Lower leg skin (tissue), 3 donors: ENCODE results near the gene ELP4.

Experiments used
- CTCF ChIP-seq, 3 donors: fragments of 450-650 bp; IDR thresholded peaks; one replicate each; pipeline ENCODE4 v1.5.1; 2016; ENCODE audit warnings: antibody characterized with exemption in 3 of 3, mild to moderate bottlenecking in 3 of 3, moderate library complexity in 2 of 3
- POLR2A ChIP-seq, 2 donors: fragments of 450-650 bp; IDR thresholded peaks; one replicate each; pipeline ENCODE4 v1.6.1; 2016 to 2017; ENCODE audit warnings: antibody characterized with exemption in 2 of 2, mild to moderate bottlenecking in 1 of 2, moderate library complexity in 1 of 2

DNA sequence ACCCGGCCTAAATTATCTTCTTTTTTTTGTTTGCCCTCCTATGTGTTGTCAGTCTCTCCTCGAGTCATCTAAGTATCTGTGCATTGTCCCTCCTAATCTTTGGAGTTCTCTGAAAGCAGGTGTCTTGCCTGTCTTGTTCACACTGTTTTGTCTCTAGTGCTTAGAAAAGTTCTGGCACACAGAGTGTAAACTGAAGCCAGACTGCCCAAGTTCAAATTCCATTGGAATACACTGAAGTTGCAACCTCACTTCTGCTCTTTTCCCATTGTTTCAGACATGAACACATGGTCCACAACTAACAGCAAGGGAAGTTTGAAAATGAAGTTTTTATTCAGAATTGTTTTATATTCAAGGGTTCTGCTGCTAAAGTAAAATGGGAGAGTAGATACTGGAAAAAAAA is 262.8 kb downstream of the ELP4 start:
- TF ChIP-seq CTCF (IDR thresholded peaks at IDR 0.05) (no peak), POLR2A (IDR thresholded peaks at IDR 0.05) (no peak)
